ENCODE measurements around the gene CACNG7. TPM values are rescaled to one million over a fixed set of nuclear protein-coding genes. Genes with fewer than 3 reads are reported as not detected.

CACNG7 gene
- total RNA-seq, 1 experiment from 2014 or later = 22.7 TPM

GRCh38 chr19:53904909-53905308 lies 4.2 kb upstream of the CACNG7 start:
- Histone ChIP-seq H2AFZ (ENCODE audit: low read length) (no peak overlapping the region), H3K56ac (ENCODE audit: insufficient read length, low read depth, low read length) (no peak overlapping the region), H3K4me1 (ENCODE audit: insufficient read depth, low read length) (peaks cover 4% of the 10 kb centered on the region; the same call in 1 of the 2 replicates), H4K8ac (replicated peaks; ENCODE audit: insufficient read length, low read depth, low read length) (no peak overlapping the region), H2AK5ac (ENCODE audit: insufficient read length, low read length) (no peak overlapping the region), H2BK120ac (ENCODE audit: low read depth, low read length, poor library complexity, severe bottlenecking) (no peak overlapping the region), H3K79me1 (ENCODE audit: insufficient read depth, low read depth, low read length, poor library complexity, severe bottlenecking) (no peaks in the 10 kb centered on the region), H2BK20ac (ENCODE audit: low read depth, low read length, poor library complexity, severe bottlenecking) (no peak overlapping the region), H4K5ac (ENCODE audit: insufficient read length, low read depth, low read length) (no peak overlapping the region), H3K27ac (ENCODE audit: insufficient read length, low read depth, low read length) (no peak overlapping the region), H3K9ac (ENCODE audit: extremely low read depth, insufficient read length, low read length) (no peak overlapping the region), H3K27me3 (ENCODE audit: insufficient read depth, low read length) (peaks cover 3% of the 10 kb centered on the region; the same call in 1 of the 2 replicates), H4K20me1 (ENCODE audit: control insufficient read depth, insufficient read depth, insufficient read length) (no peaks in the 10 kb centered on the region), H3K4me2 (ENCODE audit: insufficient read depth, insufficient read length, low read length) (no peak overlapping the region), H2BK12ac (ENCODE audit: insufficient read length, low read depth, low read length) (peak overlapping the region; percentile 8), H3K14ac (ENCODE audit: insufficient read depth, low read length) (no peak overlapping the region), H3K18ac (ENCODE audit: insufficient read length, low read depth, low read length) (no peak overlapping the region), H3K4ac (ENCODE audit: low read depth, low read length) (no peak overlapping the region), H3K9me3 (ENCODE audit: control insufficient read depth, low read depth, low read length) (no peaks in the 10 kb centered on the region), H2BK5ac (ENCODE audit: insufficient read length, low read length) (no peak overlapping the region), H3K23ac (ENCODE audit: insufficient read length, low read depth, low read length) (no peak overlapping the region), H3T11ph (ENCODE audit: low read length) (no peak overlapping the region), H3K23me2 (ENCODE audit: insufficient read length, low read depth, low read length, poor library complexity, severe bottlenecking) (peaks cover 27% of the 10 kb centered on the region), H3K79me2 (ENCODE audit: insufficient read depth, low read length) (no peaks in the 10 kb centered on the region), H4K91ac (ENCODE audit: insufficient read length, low read depth, low read length) (no peak overlapping the region), H2BK15ac (ENCODE audit: low read depth, low read length) (no peak overlapping the region)
- no peaks in the 10 kb centered on the region for H3K9me3 Mint-ChIP-seq
- no CpG with 5 or more reads among the region's 3 CpGs for WGBS (ENCODE audit: extremely low coverage, insufficient read length, low lambda C conversion rate)
- no peak for DNase-seq
- H3K27me3 Mint-ChIP-seq (ENCODE audit: low read depth) = peaks cover 61% of the 10 kb centered on the region
- peaks cover 7 to 11% (median 10%) of the 10 kb centered on the region in 3 experiments; a peak in 6 of 7 replicates for H3K36me3 Mint-ChIP-seq (ENCODE audit: insufficient read depth in 1 of 3, low read depth in 3 of 3)
- no peak overlapping the region for H3K27ac Mint-ChIP-seq
- H3K4me3 Mint-ChIP-seq = no peak overlapping the region
- no peak for TF ChIP-seq CTCF (conservative IDR thresholded peaks at IDR 0.05)
- peaks cover 30 to 43% of the 10 kb centered on the region in 2 experiments for H3K4me1 Mint-ChIP-seq
